A549 (cell line): ENCODE data around the gene LILRA1. TPM values are rescaled to one million over a fixed set of nuclear protein-coding genes. Genes with fewer than 3 reads are reported as not detected.
"Not testable (repeated sequence)": the region's sequence is repeated elsewhere in the genome, so short reads cannot be mapped to it uniquely, and the experiment has no call there.

Experiments used
- ATAC-seq, 2 experiments: fragments of 200-7000 bp in 1 of 2; fragments of >200 bp in 1 of 2; cut with Nextera tagmentation in 1 of 2; cut with Tn5 transposase in 1 of 2; 3 replicates each; pipeline versions ENCODE4 v1.8.0 to v1.9.1; 2018 to 2020; ENCODE audit warnings: mild to moderate bottlenecking in 1 of 2, moderate library complexity in 1 of 2
- CTCF ChIA-PET: fragments of 300-600 bp; sonication (Branson Sonifier 250); formaldehyde crosslinking; extraction: SDS; loops from one replicate; lab custom pipeline; 2021; ENCODE audit warnings: antibody characterized with exemption, inconsistent platforms; lab: Yijun Ruan, JAX
- POLR2A ChIA-PET: fragments of 350-600 bp; formaldehyde crosslinking; extraction: SDS; loops from one replicate; lab custom pipeline; 2021; ENCODE audit warnings: antibody characterized with exemption, inconsistent platforms; lab: Yijun Ruan, JAX
- DNase-seq, 2 experiments: peaks; one replicate each; pipeline versions ENCODE4 v3.0.0 to v3.0.0-alpha.2; 2011 to 2016; ENCODE audit warnings: low read depth in 1 of 2, low spot score in 1 of 2
- FAIRE-seq: peaks from 2 replicates; lab custom pipeline; 2011; peaks lifted over from hg19 to GRCh38; lab: Jason Lieb, UNC
- H3K27ac ChIP-seq, 2 experiments: fragments of >200 bp; sonication (Bioruptor Twin); formaldehyde crosslinking; 3 replicates each; pipeline ENCODE4 v1.5.1; 2016 to 2017
- H3K4me1 ChIP-seq: fragments of >200 bp; sonication (Bioruptor Twin); formaldehyde crosslinking; 3 replicates; pipeline ENCODE4 v1.6.1; 2016
- H3K4me2 ChIP-seq: fragments of >200 bp; sonication (Bioruptor Twin); formaldehyde crosslinking; 3 replicates; pipeline ENCODE4 v1.6.1; 2016
- H3K4me3 ChIP-seq: fragments of >200 bp; sonication (Bioruptor Twin); formaldehyde crosslinking; 3 replicates; pipeline ENCODE4 v1.5.1; 2016
- H3K9me3 ChIP-seq: fragments of >200 bp; sonication (Bioruptor Twin); formaldehyde crosslinking; 3 replicates; pipeline ENCODE4 v1.6.1; 2016
- BHLHE40 ChIP-seq: IDR thresholded peaks from 2 replicates; pipeline ENCODE4 v1.6.1; 2012; ENCODE audit warnings: low read depth, low read length, inconsistent platforms
- CBX8 ChIP-seq: fragments of 200-600 bp; sonication (generic); IDR thresholded peaks from 2 replicates; pipeline ENCODE4 v1.6.1; 2016
- CEBPB ChIP-seq, 2 experiments: fragments of >200 bp in 1 of 2; sonication (Bioruptor Twin) in 1 of 2; formaldehyde crosslinking in 1 of 2; IDR thresholded peaks; 2 replicates each; pipeline ENCODE4 v1.6.1; 2012 to 2016
- CHD2 ChIP-seq: fragments of 150-350 bp; IDR thresholded peaks from 2 replicates; pipeline ENCODE4 v1.6.1; 2014; ENCODE audit warnings: low read length; ENCODE audit not compliant: partially characterized antibody
- EP300 ChIP-seq, 2 experiments: fragments of >200 bp; sonication (Bioruptor Twin); formaldehyde crosslinking; IDR thresholded peaks; 2 replicates in 1 of 2; 3 replicates in 1 of 2; pipeline ENCODE4 v1.6.1; 2016 to 2017
- ESRRA ChIP-seq: fragments of 150-350 bp; IDR thresholded peaks from 2 replicates; pipeline ENCODE4 v1.6.1; 2014; ENCODE audit warnings: mild to moderate bottlenecking, low read length, borderline replicate concordance
- FOXS1 ChIP-seq: fragments of 250-450 bp; sonication (Bioruptor Pico); IDR thresholded peaks from 2 replicates; pipeline ENCODE4 v1.5.0; 2020; ENCODE audit warnings: mild to moderate bottlenecking, moderate library complexity
- HDAC2 ChIP-seq: fragments of 200-600 bp; sonication (generic); IDR thresholded peaks from 2 replicates; pipeline ENCODE4 v1.6.1; 2016
- HEYL ChIP-seq: fragments of 250-450 bp; sonication (Bioruptor Pico); IDR thresholded peaks from 2 replicates; pipeline ENCODE4 v1.8.0; 2021; ENCODE audit warnings: mild to moderate bottlenecking, moderate library complexity
- HOXB5 ChIP-seq: fragments of 250-450 bp; sonication (Bioruptor Pico); IDR thresholded peaks from 2 replicates; pipeline ENCODE4 v1.5.0; 2020; ENCODE audit warnings: mild to moderate bottlenecking, moderate library complexity
- KDM5A ChIP-seq: fragments of 200-600 bp; sonication (generic); IDR thresholded peaks from 2 replicates; pipeline ENCODE4 v1.6.1; 2016; ENCODE audit warnings: antibody characterized with exemption, mild to moderate bottlenecking
- MAFK ChIP-seq: fragments of 450-650 bp; IDR thresholded peaks from 2 replicates; pipeline ENCODE4 v1.6.1; 2014; ENCODE audit not compliant: partially characterized antibody
- MAX ChIP-seq: IDR thresholded peaks from 2 replicates; pipeline ENCODE4 v1.6.1; 2012
- NFE2L2 ChIP-seq: fragments of 150-350 bp; conservative IDR thresholded peaks from 2 replicates; pipeline ENCODE4 v1.6.1; 2014; ENCODE audit warnings: low read length
- NR3C1 ChIP-seq: fragments of >200 bp; sonication (Bioruptor Twin); formaldehyde crosslinking; IDR thresholded peaks from 3 replicates; pipeline ENCODE4 v1.6.1; 2017
- PBX3 ChIP-seq: IDR thresholded peaks from 2 replicates; pipeline ENCODE4 v1.6.1; 2012
- RARB ChIP-seq: fragments of 250-450 bp; sonication (Bioruptor Pico); IDR thresholded peaks from 2 replicates; pipeline ENCODE4 v1.8.0; 2021; ENCODE audit warnings: mild to moderate bottlenecking, moderate library complexity
- SREBF2 ChIP-seq: fragments of 450-650 bp; IDR thresholded peaks from 2 replicates; pipeline ENCODE4 v1.6.1; 2014; ENCODE audit warnings: mild to moderate bottlenecking, moderate library complexity
- ZFP36 ChIP-seq: fragments of 450-650 bp; IDR thresholded peaks from 2 replicates; pipeline ENCODE4 v1.6.1; 2014; ENCODE audit warnings: borderline replicate concordance; ENCODE audit not compliant: partially characterized antibody
- ZSCAN20 ChIP-seq: fragments of 250-450 bp; sonication (Bioruptor Pico); IDR thresholded peaks from 2 replicates; pipeline ENCODE4 v1.8.0; 2022; ENCODE audit warnings: mild to moderate bottlenecking, moderate library complexity
- WGBS: methylation state at CpG from one replicate; pipeline ENCODE4 v1.1.6; 2017; ENCODE audit errors: missing lambda C conversion rate; 5-methylcytosine and 5-hydroxymethylcytosine counted together
- polyA plus RNA-seq, 4 experiments: library from polyadenylated mRNA; depleted of rRNA in 3 of 4; stranded (reverse); fragments of >200 nt; fragmentation: RNase III in 1 of 4; extraction: RNeasy Plus Mini Kit Qiagen cat#74134 plus additional on column Dnase treatment in 1 of 4; gene quantifications; 2 replicates in 3 of 4; 3 replicates in 1 of 4; pipeline ENCODE4 v1.2.3, GENCODE V29; 2011 to 2017
- TF ChIP-seq, protein P1 (sequence below): fragments of 150-350 bp; IDR thresholded peaks from 2 replicates; pipeline ENCODE4 v1.6.1; 2014; ENCODE audit warnings: low read depth, mild to moderate bottlenecking, low read length

LILRA1 gene
- polyA plus RNA-seq, 2 of the 4 experiments (the other 2 are of a cell fraction), result not detected

DNA sequence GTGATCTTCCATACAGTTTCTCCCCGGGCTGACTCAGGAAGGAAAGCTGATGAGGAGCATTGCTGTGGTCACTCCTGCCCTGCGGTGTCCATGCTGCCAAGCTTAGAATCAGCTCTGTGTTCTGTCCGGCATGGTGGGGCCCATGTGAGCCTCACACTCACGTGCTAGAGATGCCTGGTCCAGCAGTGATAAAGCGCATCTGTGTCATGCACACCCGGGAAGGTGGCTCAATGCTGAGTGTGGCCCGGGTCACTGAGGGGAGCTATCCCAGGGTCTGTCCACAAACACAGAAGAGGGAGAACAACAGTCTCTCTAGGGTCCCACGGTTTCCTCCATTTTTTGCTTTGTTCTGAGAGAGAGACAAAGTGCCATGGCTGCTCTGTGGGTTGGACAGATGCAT lies 33.3 kb downstream of the LILRA1 start:
- WGBS, result 26% methylated on average over 8 of the region's 8 CpGs
- DNase-seq (no peak), ATAC-seq (no peak), FAIRE-seq (no peak)
- no peaks in the 10 kb centered on the region for H3K4me1 ChIP-seq
- no peak overlapping the region for H3K27ac ChIP-seq
- H3K4me3 ChIP-seq, result no peak overlapping the region
- TF ChIP-seq FOXS1 (CRISPR knock-in tag) (no peak), MAFK (no peak), CHD2 (no peak), NR3C1 (no peak), HOXB5 (CRISPR knock-in tag) (no peak), PBX3 (no peak), ESRRA (no peak), HEYL (CRISPR knock-in tag) (no peak), RARB (CRISPR knock-in tag) (no peak), CEBPB (IDR thresholded peaks at IDR 0.05) (no peak), CBX8 (no peak), ZSCAN20 (CRISPR knock-in tag) (no peak), NFE2L2 (no peak), MAX (no peak), HDAC2 (no peak)
- TF ChIP-seq, protein P1, sequence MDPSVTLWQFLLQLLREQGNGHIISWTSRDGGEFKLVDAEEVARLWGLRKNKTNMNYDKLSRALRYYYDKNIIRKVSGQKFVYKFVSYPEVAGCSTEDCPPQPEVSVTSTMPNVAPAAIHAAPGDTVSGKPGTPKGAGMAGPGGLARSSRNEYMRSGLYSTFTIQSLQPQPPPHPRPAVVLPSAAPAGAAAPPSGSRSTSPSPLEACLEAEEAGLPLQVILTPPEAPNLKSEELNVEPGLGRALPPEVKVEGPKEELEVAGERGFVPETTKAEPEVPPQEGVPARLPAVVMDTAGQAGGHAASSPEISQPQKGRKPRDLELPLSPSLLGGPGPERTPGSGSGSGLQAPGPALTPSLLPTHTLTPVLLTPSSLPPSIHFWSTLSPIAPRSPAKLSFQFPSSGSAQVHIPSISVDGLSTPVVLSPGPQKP, result no peak
- no peak overlapping the region for H3K4me2 ChIP-seq
- POLR2A ChIA-PET, result no interaction called here
- CTCF ChIA-PET, result no interaction called here
- H3K9me3 ChIP-seq, result no peaks in the 10 kb centered on the region

DNA sequence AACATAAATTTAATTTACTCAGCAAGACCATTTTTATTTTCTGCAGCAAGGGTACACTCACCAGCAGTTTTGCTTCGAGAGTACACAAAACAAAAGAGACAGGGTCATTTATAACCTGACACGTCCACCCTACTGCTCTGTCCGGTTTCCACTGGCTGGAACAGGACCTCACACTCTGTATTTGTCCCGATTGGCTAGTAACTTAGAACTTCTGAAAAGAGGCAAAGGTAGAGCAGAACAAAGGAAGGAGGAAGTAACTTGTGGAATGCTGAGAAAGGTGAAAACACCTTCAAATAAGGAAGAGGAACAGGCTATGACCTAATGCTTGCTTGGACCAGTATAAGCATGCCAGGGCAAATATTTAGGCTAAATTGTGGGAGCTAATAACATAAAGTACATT lies 34.5 kb downstream of the LILRA1 start:
- CTCF ChIA-PET, result interaction anchor here (0.8 kb wide), 1 partner anchor 10 kb away, joined by 3 read pairs; no protein-coding TSS in a partner anchor
- H3K4me2 ChIP-seq, H3K4me1 ChIP-seq, H3K9me3 ChIP-seq, DNase-seq, POLR2A ChIA-PET, FAIRE-seq, ATAC-seq, H3K4me3 ChIP-seq, H3K27ac ChIP-seq: not testable (repeated sequence)
- 2% methylated on average over 4 of the region's 4 CpGs for WGBS

DNA sequence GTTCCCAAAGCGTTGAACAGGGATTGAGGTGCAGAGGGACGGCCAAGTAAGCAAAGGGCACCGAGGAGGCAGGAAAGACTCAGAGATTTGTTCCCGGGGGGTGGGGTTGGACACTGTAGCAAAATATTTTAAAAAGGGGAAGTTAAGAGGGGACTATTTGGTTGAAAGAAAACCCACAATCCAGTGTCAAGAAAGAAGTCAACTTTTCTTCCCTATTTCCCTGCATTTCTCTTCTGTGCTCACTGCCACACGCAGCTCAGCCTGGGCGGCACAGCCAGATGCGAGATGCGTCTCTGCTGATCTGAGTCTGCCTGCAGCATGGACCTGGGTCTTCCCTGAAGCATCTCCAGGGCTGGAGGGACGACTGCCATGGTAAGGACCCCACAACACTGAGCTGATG lies 36.8 kb downstream of the LILRA1 start, which contains the start of gene LILRB1:
TSS of gene LILRB1 (plus strand) at position 223 of the 400 bp plus-strand sequence. CDS start 590 bp downstream, outside the sequence.
- DNase-seq, H3K4me1 ChIP-seq, H3K4me2 ChIP-seq, H3K27ac ChIP-seq, ATAC-seq, H3K9me3 ChIP-seq, FAIRE-seq, POLR2A ChIA-PET, H3K4me3 ChIP-seq: not testable (repeated sequence)
- 35% methylated on average over 9 of the region's 9 CpGs for WGBS
- CTCF ChIA-PET, result interaction anchor here (1.6 kb wide), 1 partner anchor 22 kb away, joined by 4 read pairs; no protein-coding TSS in a partner anchor

DNA sequence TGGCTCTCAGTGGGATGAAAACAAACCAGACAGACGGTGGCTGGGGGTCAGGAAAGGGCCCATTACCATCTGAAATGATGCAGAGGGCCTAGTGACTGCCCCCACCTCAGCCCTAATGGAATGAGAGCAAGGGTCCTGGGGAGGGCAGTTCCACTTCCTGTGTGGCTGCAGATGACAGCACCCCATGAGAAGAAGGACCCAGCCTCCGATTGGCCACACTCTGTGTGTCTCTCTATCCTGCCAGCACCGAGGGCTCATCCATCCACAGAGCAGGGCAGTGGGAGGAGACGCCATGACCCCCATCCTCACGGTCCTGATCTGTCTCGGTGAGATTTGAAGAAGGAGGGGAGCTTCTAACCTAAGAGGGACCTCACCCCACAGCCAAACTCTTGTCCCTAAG lies 37.4 kb downstream of the LILRA1 start:
- DNase-seq, result no peak
- peak in 1 of 2 experiments; percentile 18; a peak in 1 of 6 replicates for ATAC-seq
- Histone ChIP-seq H3K4me2 (no peak overlapping the region), H3K9me3 (no peaks in the 10 kb centered on the region), H3K4me3 (no peak overlapping the region), H3K27ac (no peak overlapping the region), H3K4me1 (no peaks in the 10 kb centered on the region)
- ChIA-PET POLR2A (no interaction called here), CTCF (interaction anchor here (1.6 kb wide), 1 partner anchor 22 kb away, joined by 4 read pairs; no protein-coding TSS in a partner anchor)
- no peak for FAIRE-seq
- TF ChIP-seq, protein P1, result no peak
- no peak for TF ChIP-seq MAX
- TF ChIP-seq NFE2L2, result no peak
- TF ChIP-seq PBX3, result no peak
- TF ChIP-seq ZFP36, result no peak
- no peak for TF ChIP-seq BHLHE40
- TF ChIP-seq EP300 (IDR thresholded peaks at IDR 0.05), result no peak
- TF ChIP-seq SREBF2, result no peak
- no peak for TF ChIP-seq KDM5A
- 6% methylated on average over 6 of the region's 6 CpGs for WGBS

- POLR2A ChIA-PET, H3K4me2 ChIP-seq, FAIRE-seq, H3K4me1 ChIP-seq, DNase-seq, H3K4me3 ChIP-seq, H3K27ac ChIP-seq, H3K9me3 ChIP-seq: not testable (repeated sequence)
- CTCF ChIA-PET, result interaction anchor here (1.0 to 1.6 kb wide), 4 partner anchors 22 to 151 kb away, joined by 3 to 4 read pairs (median 4); no protein-coding TSS in a partner anchor
- 29% methylated on average over 22 of the region's 23 CpGs for WGBS
- peak in 1 of 2 experiments; percentile 16; a peak in 1 of 6 replicates for ATAC-seq
These were observed 38.3 kb downstream of the LILRA1 start for GRCh38 chr19:54631489-54632337.
